ENCODE measurements around the gene ZNF547.

DNA sequence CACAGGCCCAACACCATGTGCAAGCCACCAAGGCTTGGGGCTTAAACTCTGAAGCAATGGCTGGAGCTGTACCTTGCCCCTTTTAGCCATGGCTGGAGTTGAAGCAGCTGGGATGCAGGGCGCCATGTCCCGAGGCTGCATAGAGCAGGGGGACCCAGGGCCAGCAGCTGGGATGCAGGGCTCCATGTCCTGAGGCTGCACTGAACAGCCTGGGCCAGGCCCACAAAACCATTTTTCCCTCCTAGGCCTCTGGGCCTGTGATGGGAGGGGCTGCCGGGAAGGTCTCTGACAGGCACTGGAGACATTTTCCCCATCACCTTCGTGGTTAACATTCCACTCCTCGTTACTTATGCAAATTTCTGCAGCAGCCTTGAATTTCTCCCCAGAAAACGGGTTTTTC, 10.8 kb downstream of the ZNF547 start:
- TF ChIP-seq, protein P1, sequence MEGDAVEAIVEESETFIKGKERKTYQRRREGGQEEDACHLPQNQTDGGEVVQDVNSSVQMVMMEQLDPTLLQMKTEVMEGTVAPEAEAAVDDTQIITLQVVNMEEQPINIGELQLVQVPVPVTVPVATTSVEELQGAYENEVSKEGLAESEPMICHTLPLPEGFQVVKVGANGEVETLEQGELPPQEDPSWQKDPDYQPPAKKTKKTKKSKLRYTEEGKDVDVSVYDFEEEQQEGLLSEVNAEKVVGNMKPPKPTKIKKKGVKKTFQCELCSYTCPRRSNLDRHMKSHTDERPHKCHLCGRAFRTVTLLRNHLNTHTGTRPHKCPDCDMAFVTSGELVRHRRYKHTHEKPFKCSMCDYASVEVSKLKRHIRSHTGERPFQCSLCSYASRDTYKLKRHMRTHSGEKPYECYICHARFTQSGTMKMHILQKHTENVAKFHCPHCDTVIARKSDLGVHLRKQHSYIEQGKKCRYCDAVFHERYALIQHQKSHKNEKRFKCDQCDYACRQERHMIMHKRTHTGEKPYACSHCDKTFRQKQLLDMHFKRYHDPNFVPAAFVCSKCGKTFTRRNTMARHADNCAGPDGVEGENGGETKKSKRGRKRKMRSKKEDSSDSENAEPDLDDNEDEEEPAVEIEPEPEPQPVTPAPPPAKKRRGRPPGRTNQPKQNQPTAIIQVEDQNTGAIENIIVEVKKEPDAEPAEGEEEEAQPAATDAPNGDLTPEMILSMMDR (conservative IDR thresholded peaks at IDR 0.05; ENCODE audit: low read depth, low read length) = no peak
- TF ChIP-seq EZH2 (IDR thresholded peaks at IDR 0.05; ENCODE audit: borderline replicate concordance, low read depth, low read length, poor library complexity, severe bottlenecking) = no peak
